ENCODE results near the gene PKMYT1. TPM values are rescaled to one million over a fixed set of nuclear protein-coding genes. Genes with fewer than 3 reads are reported as not detected.

Gene PKMYT1
- total and polyA plus RNA-seq, 9 of the 15 experiments (the other 6 are each of a cell fraction or from before 2014, with no cell fraction given) = 8.7 to 201 (median 37.8) TPM

- no peak for TF ChIP-seq PBX2 (CRISPR knock-in tag; IDR thresholded peaks at IDR 0.05; ENCODE audit: low read depth)
- no peak for TF ChIP-seq PBX2 (tag; conservative IDR thresholded peaks at IDR 0.05; ENCODE audit: low read depth)
- TF ChIP-seq CCAR2 (IDR thresholded peaks at IDR 0.05; ENCODE audit: low read depth, low read length) = no peak
- TF ChIP-seq SETDB1 (IDR thresholded peaks at IDR 0.05; ENCODE audit: low read length) = no peak
- TF ChIP-seq E2F4 (CRISPR knock-in tag; IDR thresholded peaks at IDR 0.05; ENCODE audit: low read depth) = no peak
- no peak for TF ChIP-seq ELK3 (CRISPR knock-in tag; IDR thresholded peaks at IDR 0.05)
- TF ChIP-seq MIER1 (IDR thresholded peaks at IDR 0.05; ENCODE audit: low read depth) = no peak
- TF ChIP-seq KDM4B (IDR thresholded peaks at IDR 0.05; ENCODE audit: borderline replicate concordance in 2 of 2, low read depth in 1 of 2) = no peak
- TF ChIP-seq DDX20 (tag; IDR thresholded peaks at IDR 0.05; ENCODE audit: low read depth) = no peak
- no peak for TF ChIP-seq TOE1 (IDR thresholded peaks at IDR 0.05; ENCODE audit: borderline replicate concordance)
- TF ChIP-seq TOE1 (CRISPR knock-in tag; IDR thresholded peaks at IDR 0.05; ENCODE audit: borderline replicate concordance, low read depth) = no peak
- TF ChIP-seq ZNF449 (CRISPR knock-in tag; IDR thresholded peaks at IDR 0.05) = no peak
- no peak for TF ChIP-seq SIRT6 (IDR thresholded peaks at IDR 0.05; ENCODE audit: low read depth, low read length)
- TF ChIP-seq ZNF324 (CRISPR knock-in tag; IDR thresholded peaks at IDR 0.05) = no peak
- no peak for TF ChIP-seq POLR2AphosphoS2 (IDR thresholded peaks at IDR 0.05; ENCODE audit: low read length)
- TF ChIP-seq FOXK2 (conservative IDR thresholded peaks at IDR 0.05 in 1 of 2, IDR thresholded peaks at IDR 0.05 in 1 of 2; ENCODE audit: low read depth in 2 of 2) = no peak
- TF ChIP-seq YBX1 (IDR thresholded peaks at IDR 0.05) = no peak
- peak; percentile 53; the same call in 1 of the 2 replicates for TF ChIP-seq CXXC5 (CRISPR knock-in tag; IDR thresholded peaks at IDR 0.05)
- TF ChIP-seq BHLHE40 (IDR thresholded peaks at IDR 0.05; ENCODE audit: low read length) = 0 out of 2 replicates have a peak, but pooled peaks have one; percentile 4
- TF ChIP-seq NR3C1 (CRISPR knock-in tag; IDR thresholded peaks at IDR 0.05) = no peak
- no peak for TF ChIP-seq PCBP1 (IDR thresholded peaks at IDR 0.05; ENCODE audit: low read depth, low read length, poor library complexity, severe bottlenecking)
- no peak for TF ChIP-seq HOXB6 (CRISPR knock-in tag; IDR thresholded peaks at IDR 0.05; ENCODE audit: borderline replicate concordance)
- no peak for TF ChIP-seq DNMT1 (IDR thresholded peaks at IDR 0.05)
These were observed 1.1 kb upstream of the PKMYT1 start (continued) for GRCh38 chr16:2981177-2981898.
